ENCODE results near the gene GPR157.

GPR157 gene

DNA sequence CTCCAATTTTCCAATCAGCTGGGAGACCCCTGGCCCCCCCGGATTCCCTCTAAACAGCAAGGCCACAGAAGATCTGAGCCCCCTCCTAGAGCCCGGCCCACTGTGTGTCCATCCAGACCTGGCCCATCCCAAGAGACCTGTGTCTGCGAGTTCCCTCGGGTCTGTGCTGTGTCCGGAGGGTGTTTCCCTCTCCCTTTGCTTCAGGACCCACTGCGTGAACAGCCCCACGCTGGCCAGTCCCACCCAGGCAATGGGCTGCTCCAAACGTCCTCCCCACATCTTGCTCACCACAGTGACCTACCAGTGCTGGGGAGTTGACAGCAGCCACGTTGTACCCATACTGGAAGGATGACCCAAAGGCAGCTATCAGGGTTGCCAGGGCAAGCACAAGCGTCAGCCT is 71.1 kb downstream of the GPR157 start:
- DNase-seq = no peak

- DNase-seq = no peak
Measured at GRCh38 chr1:9052272-9053049, 76.4 kb downstream of the GPR157 start.

GRCh38 chr1:9051379-9051778 is 77.5 kb downstream of the GPR157 start:
- no peak for DNase-seq

- no peak for DNase-seq
Measured at GRCh38 chr1:9050803-9051202, 78.1 kb downstream of the GPR157 start.
